ENCODE measurements around the gene BGLAP. TPM values are rescaled to one million over a fixed set of nuclear protein-coding genes. Genes with fewer than 3 reads are reported as not detected.

Gene BGLAP
- total RNA-seq, 6 experiments from 2014 or later, result 0.44 to 1.5 (median 1.2) TPM; not detected in 2

GRCh38 chr1:156253634-156254033, 11.7 kb downstream of the BGLAP start:
- WGBS (ENCODE audit: insufficient coverage, low coverage, low lambda C conversion rate, missing lambda C conversion rate), result no CpG with 5 or more reads among the region's 3 CpGs
- intact Hi-C loops (cut with DNase I), result no loop called here
- TF ChIP-seq POLR2A (IDR thresholded peaks at IDR 0.05) (no peak), CTCF (IDR thresholded peaks at IDR 0.05) (no peak)

GRCh38 chr1:156257711-156258110, 15.7 kb downstream of the BGLAP start:
- 78% methylated on average over 2 of the region's 2 CpGs for WGBS (ENCODE audit: insufficient coverage, low coverage, low lambda C conversion rate, missing lambda C conversion rate)
- Histone ChIP-seq H3K4me3 (no peak overlapping the region), H3K4me1 (no peaks in the 10 kb centered on the region), H3K27ac (no peak overlapping the region), H3K9me3 (no peaks in the 10 kb centered on the region), H3K27me3 (no peaks in the 10 kb centered on the region), H3K36me3 (peaks cover 18 to 89% (median 43%) of the 10 kb centered on the region in 4 donors)
- TF ChIP-seq POLR2A (IDR thresholded peaks at IDR 0.05), result no peak
- TF ChIP-seq CTCF (IDR thresholded peaks at IDR 0.05), result no peak
- ATAC-seq (no peak), DNase-seq (peak in 1 of 3 donors; percentile 0)
- intact Hi-C loops (cut with DNase I), result no loop called here

More at GRCh38 chr1:156253634-156254033, 11.7 kb downstream of the BGLAP start:
- no peaks in the 10 kb centered on the region for H3K4me1 ChIP-seq
- peaks cover 16 to 86% (median 35%) of the 10 kb centered on the region in 4 donors for H3K36me3 ChIP-seq
- DNase-seq (no peak), ATAC-seq (no peak)
- no peak overlapping the region for H3K27ac ChIP-seq
- no peak overlapping the region for H3K4me3 ChIP-seq
- H3K9me3 ChIP-seq, result no peaks in the 10 kb centered on the region
- H3K27me3 ChIP-seq, result no peaks in the 10 kb centered on the region

GRCh38 chr1:156258859-156259258, 16.9 kb downstream of the BGLAP start:
- TF ChIP-seq CTCF (IDR thresholded peaks at IDR 0.05) (no peak), POLR2A (IDR thresholded peaks at IDR 0.05) (no peak)
- no peaks in the 10 kb centered on the region for H3K27me3 ChIP-seq
- ATAC-seq (no peak), DNase-seq (peak in 1 of 3 donors; percentile 22)
- no peaks in the 10 kb centered on the region for H3K9me3 ChIP-seq
- no peaks in the 10 kb centered on the region for H3K4me1 ChIP-seq
- WGBS (ENCODE audit: insufficient coverage, low coverage, low lambda C conversion rate, missing lambda C conversion rate), result no CpG with 5 or more reads among the region's 8 CpGs
- no peak overlapping the region for H3K4me3 ChIP-seq
- intact Hi-C loops (cut with DNase I), result no loop called here
- H3K36me3 ChIP-seq, result peaks cover 23 to 88% (median 42%) of the 10 kb centered on the region in 4 donors
- H3K27ac ChIP-seq, result no peak overlapping the region

- no peaks in the 10 kb centered on the region for H3K4me1 ChIP-seq
- H3K4me3 ChIP-seq, result no peak overlapping the region
- no peaks in the 10 kb centered on the region for H3K9me3 ChIP-seq
- no peak overlapping the region for H3K27ac ChIP-seq
- DNase-seq (peak in 1 of 3 donors; percentile 26), ATAC-seq (no peak)
- no peaks in the 10 kb centered on the region for H3K27me3 ChIP-seq
- intact Hi-C loops (cut with DNase I), result no loop called here
- TF ChIP-seq POLR2A (IDR thresholded peaks at IDR 0.05), result no peak
- TF ChIP-seq CTCF (IDR thresholded peaks at IDR 0.05), result peak in 1 of 4 donors; percentile 17
- WGBS (ENCODE audit: insufficient coverage, low coverage, low lambda C conversion rate, missing lambda C conversion rate), result 68% methylated on average over 3 of the region's 3 CpGs
- peaks cover 18 to 85% (median 44%) of the 10 kb centered on the region in 4 donors for H3K36me3 ChIP-seq
Measured at GRCh38 chr1:156259805-156260204, 17.8 kb downstream of the BGLAP start.

GRCh38 chr1:156260896-156261295, 18.9 kb downstream of the BGLAP start:
- WGBS (ENCODE audit: insufficient coverage, low coverage, low lambda C conversion rate, missing lambda C conversion rate), result 92% methylated on average over 2 of the region's 2 CpGs
- H3K4me1 ChIP-seq, result no peaks in the 10 kb centered on the region
- no peak overlapping the region for H3K27ac ChIP-seq
- intact Hi-C loops (cut with DNase I), result no loop called here
- TF ChIP-seq POLR2A (IDR thresholded peaks at IDR 0.05), result no peak
- peak in 1 of 3 donors; percentile 45 for DNase-seq
- no peak overlapping the region for H3K4me3 ChIP-seq
- ATAC-seq, result peak in 1 of 4 donors; percentile 75
- no peaks in the 10 kb centered on the region for H3K27me3 ChIP-seq
- H3K36me3 ChIP-seq, result peaks cover 18 to 87% (median 45%) of the 10 kb centered on the region in 4 donors
- no peaks in the 10 kb centered on the region for H3K9me3 ChIP-seq
